Measurements from ENCODE around the gene ASCC1.

Gene ASCC1

DNA sequence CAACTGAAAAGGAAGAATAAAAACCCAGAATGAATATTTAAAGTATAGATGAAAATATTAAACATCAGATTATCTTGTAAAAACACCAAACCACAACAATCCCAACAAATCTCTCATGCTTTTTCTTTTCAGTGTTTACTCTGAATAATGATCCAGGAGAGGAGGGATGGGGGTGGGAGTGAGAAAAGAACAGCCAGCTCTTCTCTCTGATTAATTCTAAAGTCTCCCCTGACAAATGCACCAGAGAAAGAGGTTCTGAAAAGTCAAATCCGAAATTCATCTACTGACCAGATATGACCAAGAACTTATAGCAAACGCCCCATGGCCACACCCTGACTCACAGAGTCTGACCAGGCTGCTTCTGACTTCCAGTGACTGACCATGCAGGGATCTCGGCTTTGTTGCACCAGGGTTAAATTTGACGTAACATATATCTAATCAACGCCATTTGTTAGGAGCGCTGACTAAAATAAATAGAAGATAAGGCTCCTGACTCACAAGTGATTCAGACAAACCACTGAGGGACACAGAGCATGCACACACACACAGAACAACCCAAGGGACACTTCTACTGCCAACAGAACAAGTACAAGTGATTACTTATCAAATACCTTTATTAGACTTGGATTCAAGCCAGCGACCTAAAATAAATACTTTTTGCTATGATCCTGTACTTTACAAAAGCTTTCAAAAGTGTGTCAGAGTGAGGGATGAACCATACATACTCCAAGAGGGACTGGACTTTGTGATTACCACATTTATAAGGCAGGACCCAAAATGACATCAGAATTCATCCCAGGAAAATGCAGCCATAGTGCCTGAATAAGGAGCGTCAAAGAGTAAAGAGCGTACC, 118.4 kb downstream of the ASCC1 start:
- peaks cover 13 to 24% of the 10 kb centered on the region in 2 donors for H3K36me3 ChIP-seq (ENCODE audit: control insufficient read depth in 2 of 2, insufficient read depth in 2 of 2, low read length in 2 of 2)
- no peaks in the 10 kb centered on the region for H3K27me3 ChIP-seq (ENCODE audit: control insufficient read depth in 1 of 2, insufficient read depth in 2 of 2, low read length in 2 of 2)

DNA sequence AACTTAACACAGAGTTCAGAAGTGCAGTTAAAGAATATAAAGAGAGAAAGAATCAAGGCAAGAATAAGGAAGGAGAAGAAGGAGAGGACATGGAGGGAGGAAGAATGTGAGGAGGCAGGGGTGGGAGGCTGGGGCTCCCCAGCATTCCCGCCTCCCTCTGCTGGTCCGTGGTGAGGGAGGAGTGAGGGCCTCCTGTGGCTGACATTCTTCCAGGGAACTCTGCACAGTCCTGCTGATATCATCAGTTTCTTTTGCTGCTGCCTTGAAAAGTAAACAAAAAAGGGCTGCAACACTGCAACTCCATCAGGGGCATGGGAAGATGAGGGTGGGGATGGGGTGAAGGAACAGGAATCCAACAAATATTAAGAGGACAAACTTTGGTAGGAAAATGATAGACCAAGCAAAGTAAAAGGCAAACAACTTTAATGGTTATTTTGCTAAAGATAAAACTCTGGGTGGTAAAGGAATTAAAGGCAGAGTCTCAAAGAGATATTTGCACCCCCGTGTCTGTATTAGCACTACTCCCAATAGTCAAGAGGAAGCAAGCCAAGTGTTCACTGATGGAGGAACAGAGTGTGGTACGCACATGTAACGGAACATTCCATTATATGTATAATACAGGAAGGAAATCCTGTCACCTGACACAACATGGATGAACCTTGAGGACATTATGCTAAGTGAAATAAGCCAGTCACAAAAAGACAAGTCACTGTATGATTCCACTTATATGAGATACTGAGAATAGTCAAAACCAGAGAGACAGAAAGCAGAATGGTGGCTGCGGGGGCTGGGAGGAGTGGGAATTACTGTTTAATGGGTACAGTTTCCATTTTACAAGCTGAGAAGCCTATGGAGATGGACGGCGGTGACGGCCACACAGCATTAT, 119.7 kb downstream of the ASCC1 start:
- Histone ChIP-seq H3K27ac (ENCODE audit: low read length) (no peak overlapping the region), H3K9ac (ENCODE audit: low read length in 2 of 2) (no peak overlapping the region), H3K36me3 (ENCODE audit: control insufficient read depth in 2 of 2, insufficient read depth in 2 of 2, low read length in 2 of 2) (peaks cover 10 to 21% of the 10 kb centered on the region in 2 donors), H3K4me3 (ENCODE audit: low read length in 2 of 2) (no peak overlapping the region), H3K27me3 (ENCODE audit: control insufficient read depth in 1 of 2, insufficient read depth in 2 of 2, low read length in 2 of 2) (peaks cover 0 to 1% of the 10 kb centered on the region in 2 donors), H3K9me3 (ENCODE audit: control insufficient read depth in 2 of 2, low read length in 2 of 2) (no peaks in the 10 kb centered on the region), H3K4me1 (ENCODE audit: control insufficient read depth, insufficient read depth, low read length) (no peaks in the 10 kb centered on the region)

More for the DNA sequence above, 118.4 kb downstream of the ASCC1 start:
- H3K9ac ChIP-seq (ENCODE audit: low read length in 2 of 2) = no peak overlapping the region
- no peak overlapping the region for H3K4me3 ChIP-seq (ENCODE audit: low read length in 2 of 2)
- H3K9me3 ChIP-seq (ENCODE audit: control insufficient read depth in 2 of 2, low read length in 2 of 2) = no peaks in the 10 kb centered on the region
- H3K27ac ChIP-seq (ENCODE audit: low read length) = no peak overlapping the region
- H3K4me1 ChIP-seq (ENCODE audit: control insufficient read depth, insufficient read depth, low read length) = no peaks in the 10 kb centered on the region

DNA sequence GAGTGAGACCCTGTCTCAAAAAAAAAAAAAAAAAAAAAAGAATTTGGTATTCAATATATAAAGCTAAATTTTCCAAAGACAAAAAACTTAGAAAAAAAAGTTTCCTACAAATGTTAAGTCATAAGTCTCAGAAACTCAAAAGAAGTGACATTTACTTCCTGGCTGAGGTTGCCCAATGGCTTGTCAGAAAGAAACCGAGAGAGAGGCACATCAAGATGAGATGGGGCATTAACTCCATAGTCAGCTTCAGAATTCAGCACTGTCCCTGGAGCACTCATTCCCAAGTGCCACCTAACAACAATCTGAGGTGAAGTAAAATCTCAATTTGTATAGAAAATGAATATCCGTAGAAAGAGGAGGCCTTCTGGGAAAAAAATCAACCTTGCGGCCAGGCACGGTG, 120.9 kb downstream of the ASCC1 start:
- H3K9ac ChIP-seq (ENCODE audit: low read length in 2 of 2) = no peak overlapping the region
- H3K27me3 ChIP-seq (ENCODE audit: control insufficient read depth in 1 of 2, insufficient read depth in 2 of 2, low read length in 2 of 2) = peaks cover 4% of the 10 kb centered on the region in 2 donors
- no peak overlapping the region for H3K4me3 ChIP-seq (ENCODE audit: low read length in 2 of 2)
- peaks cover 10 to 13% of the 10 kb centered on the region in 2 donors for H3K36me3 ChIP-seq (ENCODE audit: control insufficient read depth in 2 of 2, insufficient read depth in 2 of 2, low read length in 2 of 2)
- no peaks in the 10 kb centered on the region for H3K9me3 ChIP-seq (ENCODE audit: control insufficient read depth in 2 of 2, low read length in 2 of 2)
- no peak overlapping the region for H3K27ac ChIP-seq (ENCODE audit: low read length)
- H3K4me1 ChIP-seq (ENCODE audit: control insufficient read depth, insufficient read depth, low read length) = no peaks in the 10 kb centered on the region

DNA sequence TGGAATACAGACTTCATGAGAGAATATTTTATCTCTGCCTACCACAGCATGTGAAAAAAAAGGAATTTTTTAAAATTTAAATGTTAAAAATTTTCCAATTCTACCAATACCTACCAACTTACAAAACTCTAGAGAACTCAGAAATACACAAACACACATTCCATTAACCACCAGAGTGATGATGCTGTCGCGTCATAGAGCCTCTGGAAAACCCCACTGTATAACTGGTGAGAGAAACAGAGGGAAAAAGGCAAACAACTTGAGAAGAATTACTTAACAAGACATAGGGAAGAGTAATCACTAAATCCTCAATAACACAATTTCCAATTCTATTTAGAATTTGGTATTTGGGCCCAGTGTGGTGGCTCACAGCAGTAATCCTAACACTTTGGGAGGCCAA, 121.5 kb downstream of the ASCC1 start:
- Histone ChIP-seq H3K27ac (ENCODE audit: low read length) (no peak overlapping the region), H3K36me3 (ENCODE audit: control insufficient read depth in 2 of 2, insufficient read depth in 2 of 2, low read length in 2 of 2) (peaks cover 10 to 13% of the 10 kb centered on the region in 2 donors), H3K9ac (ENCODE audit: low read length in 2 of 2) (no peak overlapping the region), H3K27me3 (ENCODE audit: control insufficient read depth in 1 of 2, insufficient read depth in 2 of 2, low read length in 2 of 2) (peaks cover 6 to 9% of the 10 kb centered on the region in 2 donors), H3K4me3 (ENCODE audit: low read length in 2 of 2) (no peak overlapping the region), H3K4me1 (ENCODE audit: control insufficient read depth, insufficient read depth, low read length) (no peaks in the 10 kb centered on the region), H3K9me3 (ENCODE audit: control insufficient read depth in 2 of 2, low read length in 2 of 2) (no peaks in the 10 kb centered on the region)

DNA sequence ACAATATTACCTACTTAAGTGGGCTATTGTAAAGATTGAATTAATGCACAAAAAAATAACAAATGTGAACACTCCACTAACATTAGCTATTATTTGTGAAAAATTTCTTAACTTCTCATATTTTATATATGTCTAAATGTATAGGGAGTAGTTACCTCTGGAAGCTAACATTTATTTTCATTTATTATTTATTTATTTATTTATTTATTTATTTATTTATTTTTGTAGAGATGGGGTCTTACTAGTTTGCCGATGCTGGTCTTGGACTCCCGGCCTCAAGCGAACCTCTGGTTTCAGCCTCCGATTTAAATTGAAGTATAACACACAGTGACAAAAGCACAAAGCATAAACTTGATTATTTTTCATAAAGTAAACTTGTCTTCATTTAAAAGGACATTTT, 122.6 kb downstream of the ASCC1 start:
- Histone ChIP-seq H3K4me3 (ENCODE audit: low read length in 2 of 2) (no peak overlapping the region), H3K4me1 (ENCODE audit: control insufficient read depth, insufficient read depth, low read length) (peaks cover 4% of the 10 kb centered on the region), H3K27me3 (ENCODE audit: control insufficient read depth in 1 of 2, insufficient read depth in 2 of 2, low read length in 2 of 2) (peaks cover 13 to 19% of the 10 kb centered on the region in 2 donors), H3K9me3 (ENCODE audit: control insufficient read depth in 2 of 2, low read length in 2 of 2) (no peaks in the 10 kb centered on the region), H3K9ac (ENCODE audit: low read length in 2 of 2) (no peak overlapping the region), H3K27ac (ENCODE audit: low read length) (no peak overlapping the region), H3K36me3 (ENCODE audit: control insufficient read depth in 2 of 2, insufficient read depth in 2 of 2, low read length in 2 of 2) (peaks cover 10 to 13% of the 10 kb centered on the region in 2 donors)

DNA sequence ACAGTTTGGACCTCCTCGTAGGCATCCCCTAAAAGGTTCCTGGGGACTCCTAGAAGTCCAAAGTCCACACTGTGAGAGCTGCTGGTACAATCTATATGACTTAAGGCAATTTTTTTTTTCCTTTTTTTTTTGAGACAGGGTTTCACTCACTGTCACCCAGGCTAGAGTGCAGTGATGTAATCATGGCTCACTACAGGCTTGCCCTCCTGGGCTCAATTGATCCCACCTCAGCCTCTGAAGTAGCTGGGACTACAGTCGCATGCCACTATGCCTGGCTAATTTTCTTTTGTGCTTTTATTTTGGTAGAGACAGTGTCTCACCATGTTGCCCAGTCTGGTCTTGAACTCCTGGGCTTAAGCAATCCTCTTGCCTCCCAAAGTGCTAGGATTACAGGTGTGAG, 123.1 kb downstream of the ASCC1 start:
- H3K36me3 ChIP-seq (ENCODE audit: control insufficient read depth in 2 of 2, insufficient read depth in 2 of 2, low read length in 2 of 2) = peaks cover 6 to 13% of the 10 kb centered on the region in 2 donors
- H3K27ac ChIP-seq (ENCODE audit: low read length) = no peak overlapping the region
- peaks cover 9% of the 10 kb centered on the region for H3K4me1 ChIP-seq (ENCODE audit: control insufficient read depth, insufficient read depth, low read length)
- H3K9me3 ChIP-seq (ENCODE audit: control insufficient read depth in 2 of 2, low read length in 2 of 2) = no peaks in the 10 kb centered on the region
- no peak overlapping the region for H3K4me3 ChIP-seq (ENCODE audit: low read length in 2 of 2)
- H3K9ac ChIP-seq (ENCODE audit: low read length in 2 of 2) = no peak overlapping the region
- peaks cover 17 to 24% of the 10 kb centered on the region in 2 donors for H3K27me3 ChIP-seq (ENCODE audit: control insufficient read depth in 1 of 2, insufficient read depth in 2 of 2, low read length in 2 of 2)

DNA sequence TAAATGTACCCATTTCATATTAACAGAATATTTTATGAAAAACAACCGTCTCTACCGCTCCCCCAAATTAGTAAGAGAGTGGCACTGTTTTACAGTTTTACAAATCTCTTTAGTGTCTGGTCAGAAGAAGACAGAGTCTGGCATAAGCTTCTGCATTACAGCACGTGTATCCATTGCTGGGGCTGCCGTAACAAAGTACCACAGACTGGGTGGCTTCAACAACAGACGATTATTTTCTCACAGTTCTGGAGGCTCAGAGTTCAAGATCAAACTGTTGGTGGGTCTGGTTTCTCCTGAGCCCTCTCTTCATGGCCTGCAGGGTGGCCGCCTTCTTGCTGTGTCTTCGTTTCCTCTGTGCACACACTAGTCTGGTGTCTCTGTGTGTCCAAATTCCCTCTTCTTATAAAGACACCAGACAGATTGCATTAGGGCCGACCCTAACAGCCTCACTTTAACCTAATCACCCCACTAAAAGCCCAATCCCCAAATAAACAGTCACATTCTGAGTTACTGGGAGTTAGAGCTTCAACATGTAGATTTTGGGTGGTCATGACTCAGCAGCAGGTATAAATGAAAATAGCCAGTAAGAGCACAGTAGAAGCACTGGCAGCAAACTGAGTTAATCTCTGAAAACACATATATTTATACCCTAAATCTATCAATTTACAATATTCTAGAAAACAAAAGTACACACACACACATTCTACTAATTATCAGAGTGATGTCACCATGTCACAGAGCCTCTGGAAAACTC, 123.7 kb downstream of the ASCC1 start:
- Histone ChIP-seq H3K4me3 (ENCODE audit: low read length in 2 of 2) (no peak overlapping the region), H3K27me3 (ENCODE audit: control insufficient read depth in 1 of 2, insufficient read depth in 2 of 2, low read length in 2 of 2) (peaks cover 19 to 30% of the 10 kb centered on the region in 2 donors), H3K9ac (ENCODE audit: low read length in 2 of 2) (no peak overlapping the region), H3K36me3 (ENCODE audit: control insufficient read depth in 2 of 2, insufficient read depth in 2 of 2, low read length in 2 of 2) (peaks cover 6 to 13% of the 10 kb centered on the region in 2 donors), H3K4me1 (ENCODE audit: control insufficient read depth, insufficient read depth, low read length) (peaks cover 15% of the 10 kb centered on the region), H3K27ac (ENCODE audit: low read length) (no peak overlapping the region), H3K9me3 (ENCODE audit: control insufficient read depth in 2 of 2, low read length in 2 of 2) (no peaks in the 10 kb centered on the region)

DNA sequence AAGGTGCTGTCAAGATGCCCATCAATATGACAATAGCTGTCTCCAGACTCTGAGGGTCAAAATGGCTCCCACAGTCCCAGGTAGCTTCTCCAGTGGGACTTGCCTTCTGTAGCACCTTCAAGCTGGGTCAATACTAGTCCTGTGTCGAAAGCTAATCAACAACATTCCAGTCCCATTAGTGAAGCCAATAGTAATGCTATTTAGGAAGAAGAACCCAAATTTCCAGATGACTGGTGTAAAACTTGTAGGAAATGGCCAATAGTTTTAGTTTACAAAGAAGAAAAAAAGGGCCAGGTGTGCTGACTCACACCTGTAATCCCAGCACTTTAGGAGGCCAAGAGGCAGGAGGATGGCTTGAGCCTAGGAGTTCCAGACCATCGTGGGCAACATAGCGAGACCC, 125.8 kb downstream of the ASCC1 start:
- no peaks in the 10 kb centered on the region for H3K9me3 ChIP-seq (ENCODE audit: control insufficient read depth in 2 of 2, low read length in 2 of 2)
- H3K27me3 ChIP-seq (ENCODE audit: control insufficient read depth in 1 of 2, insufficient read depth in 2 of 2, low read length in 2 of 2) = peaks cover 21 to 36% of the 10 kb centered on the region in 2 donors
- peaks cover 18% of the 10 kb centered on the region for H3K4me1 ChIP-seq (ENCODE audit: control insufficient read depth, insufficient read depth, low read length)
- no peak overlapping the region for H3K9ac ChIP-seq (ENCODE audit: low read length in 2 of 2)
- no peak overlapping the region for H3K4me3 ChIP-seq (ENCODE audit: low read length in 2 of 2)
- H3K27ac ChIP-seq (ENCODE audit: low read length) = no peak overlapping the region
- H3K36me3 ChIP-seq (ENCODE audit: control insufficient read depth in 2 of 2, insufficient read depth in 2 of 2, low read length in 2 of 2) = peaks cover 0 to 4% of the 10 kb centered on the region in 2 donors

DNA sequence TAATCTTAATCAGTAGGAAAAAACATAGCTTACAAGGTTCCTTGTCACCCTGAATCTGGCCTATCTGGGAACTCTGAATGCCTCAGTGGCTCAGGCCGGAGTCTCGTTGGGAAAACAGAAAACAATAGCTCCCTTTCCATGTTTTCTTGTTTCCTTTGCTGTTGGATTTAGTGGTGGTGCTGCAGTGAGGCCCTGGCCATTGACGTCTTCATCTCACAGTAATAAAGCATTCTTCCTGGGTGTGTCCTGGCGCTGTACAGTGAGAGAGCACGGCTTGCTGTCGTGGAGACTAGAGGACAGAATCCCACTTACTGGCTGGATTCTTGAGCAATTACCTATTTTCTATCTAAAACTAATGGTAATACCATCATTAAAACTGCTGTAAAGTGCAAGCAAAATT, 126.5 kb downstream of the ASCC1 start:
- H3K27ac ChIP-seq (ENCODE audit: low read length) = no peak overlapping the region
- peaks cover 0 to 4% of the 10 kb centered on the region in 2 donors for H3K36me3 ChIP-seq (ENCODE audit: control insufficient read depth in 2 of 2, insufficient read depth in 2 of 2, low read length in 2 of 2)
- H3K4me3 ChIP-seq (ENCODE audit: low read length in 2 of 2) = no peak overlapping the region
- peaks cover 18% of the 10 kb centered on the region for H3K4me1 ChIP-seq (ENCODE audit: control insufficient read depth, insufficient read depth, low read length)
- H3K9ac ChIP-seq (ENCODE audit: low read length in 2 of 2) = no peak overlapping the region
- H3K27me3 ChIP-seq (ENCODE audit: control insufficient read depth in 1 of 2, insufficient read depth in 2 of 2, low read length in 2 of 2) = peaks cover 21 to 36% of the 10 kb centered on the region in 2 donors
- no peaks in the 10 kb centered on the region for H3K9me3 ChIP-seq (ENCODE audit: control insufficient read depth in 2 of 2, low read length in 2 of 2)

DNA sequence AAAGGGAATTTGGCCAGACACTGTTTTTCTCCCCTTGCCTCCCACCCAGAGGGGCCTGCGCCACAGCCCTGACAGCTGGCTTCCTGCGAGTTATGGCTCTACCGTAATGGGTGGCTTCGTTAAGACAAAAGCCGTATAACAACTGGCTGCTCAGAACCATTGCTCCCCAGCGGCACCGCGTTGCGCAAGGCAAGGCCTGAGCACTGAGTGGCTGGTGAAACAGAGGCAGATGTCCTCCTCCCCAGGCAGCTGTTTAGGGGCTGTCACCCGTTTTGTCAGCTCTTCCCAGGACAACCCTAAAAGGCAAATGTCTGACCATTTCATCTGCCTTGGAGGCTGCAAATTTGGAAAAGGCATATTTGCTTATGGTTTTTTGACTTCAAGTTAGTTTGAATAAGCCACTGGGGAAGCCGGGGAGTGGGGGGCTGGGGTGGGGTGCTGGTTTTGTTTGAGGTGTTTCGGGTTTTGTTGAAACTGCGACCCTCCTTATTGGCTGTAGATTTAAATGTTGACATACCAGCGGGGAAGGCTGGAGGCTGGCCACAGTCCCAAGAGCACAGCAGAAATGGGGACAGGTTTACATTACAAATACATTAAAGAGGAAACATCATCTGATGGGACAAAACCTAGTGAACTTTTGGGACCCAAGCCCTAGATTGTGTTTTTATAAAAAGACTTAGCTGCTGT, 127.0 kb downstream of the ASCC1 start:
- H3K9me3 ChIP-seq (ENCODE audit: control insufficient read depth in 2 of 2, low read length in 2 of 2) = no peaks in the 10 kb centered on the region
- H3K4me3 ChIP-seq (ENCODE audit: low read length in 2 of 2) = no peak overlapping the region

More for the DNA sequence above, 127.0 kb downstream of the ASCC1 start:
- Histone ChIP-seq H3K4me1 (ENCODE audit: control insufficient read depth, insufficient read depth, low read length) (peaks cover 18% of the 10 kb centered on the region), H3K27ac (ENCODE audit: low read length) (no peak overlapping the region), H3K27me3 (ENCODE audit: control insufficient read depth in 1 of 2, insufficient read depth in 2 of 2, low read length in 2 of 2) (peaks cover 21 to 36% of the 10 kb centered on the region in 2 donors), H3K9ac (ENCODE audit: low read length in 2 of 2) (no peak overlapping the region), H3K36me3 (ENCODE audit: control insufficient read depth in 2 of 2, insufficient read depth in 2 of 2, low read length in 2 of 2) (peaks cover 0 to 4% of the 10 kb centered on the region in 2 donors)

Measured in stomach smooth muscle (tissue), 2 donors.